HG02840 (cell line): ENCODE measurements around the gene PROB1.
"Not testable (repeated sequence)": the region's sequence is repeated elsewhere in the genome, so short reads cannot be mapped to it uniquely, and the experiment has no call there.

Experiments used
- ATAC-seq: cut with Tn5 transposase; IDR thresholded peaks from one replicate; pipeline ENCODE4 v1.9.1; 2021; ENCODE audit warnings: mild to moderate bottlenecking, moderate library complexity, moderate number of reproducible peaks; ENCODE audit not compliant: unreplicated experiment, low FRiP score

PROB1 gene

GRCh38 chr5:139392678-139393496 lies 2.0 kb downstream of the PROB1 start:
- peak; percentile 44 for ATAC-seq

GRCh38 chr5:139392324-139392677 lies 2.6 kb downstream of the PROB1 start:
- peak; percentile 4 for ATAC-seq

GRCh38 chr5:139391570-139392323 lies 3.2 kb downstream of the PROB1 start:
- ATAC-seq = no peak

GRCh38 chr5:139390639-139391569 lies 4.0 kb downstream of the PROB1 start:
- ATAC-seq = no peak

- ATAC-seq = peak; percentile 31
Measured at GRCh38 chr5:139389701-139390638, 4.9 kb downstream of the PROB1 start, which contains the start of gene MZB1. Gene MZB1, minus strand, starts transcription at chr5:139389913. Its CDS starts 57 bp downstream, at chr5:139389856.

- no peak for ATAC-seq
Measured at GRCh38 chr5:139388198-139388821, 6.6 kb downstream of the PROB1 start.

- ATAC-seq = no peak
Measured at GRCh38 chr5:139387611-139388197, 7.2 kb downstream of the PROB1 start.

- not testable (repeated sequence) for ATAC-seq
Measured at GRCh38 chr5:139386956-139387355, 7.9 kb downstream of the PROB1 start.

- ATAC-seq = no peak
Measured at GRCh38 chr5:139386050-139386438, 8.9 kb downstream of the PROB1 start.

- no peak for ATAC-seq
Measured at GRCh38 chr5:139385061-139386049, 9.5 kb downstream of the PROB1 start.

GRCh38 chr5:139384591-139385051 lies 10.3 kb downstream of the PROB1 start:
- no peak for ATAC-seq

- ATAC-seq = no peak
Measured at GRCh38 chr5:139383993-139384590, 10.8 kb downstream of the PROB1 start.

- no peak for ATAC-seq
Measured at GRCh38 chr5:139383275-139383992, 11.5 kb downstream of the PROB1 start, which contains the start of gene SLC23A1. Gene SLC23A1, minus strand, starts transcription at chr5:139383297. Its CDS starts 44 bp downstream, at chr5:139383253.

GRCh38 chr5:139382807-139383206 lies 12.1 kb downstream of the PROB1 start:
- no peak for ATAC-seq

- no peak for ATAC-seq
Measured at GRCh38 chr5:139381837-139382761, 12.8 kb downstream of the PROB1 start.
